ENCODE results near the gene HSFX2.
"Not testable (repeated sequence)": the region's sequence is repeated elsewhere in the genome, so short reads cannot be mapped to it uniquely, and the experiment has no call there.

The HSFX2 gene

DNA sequence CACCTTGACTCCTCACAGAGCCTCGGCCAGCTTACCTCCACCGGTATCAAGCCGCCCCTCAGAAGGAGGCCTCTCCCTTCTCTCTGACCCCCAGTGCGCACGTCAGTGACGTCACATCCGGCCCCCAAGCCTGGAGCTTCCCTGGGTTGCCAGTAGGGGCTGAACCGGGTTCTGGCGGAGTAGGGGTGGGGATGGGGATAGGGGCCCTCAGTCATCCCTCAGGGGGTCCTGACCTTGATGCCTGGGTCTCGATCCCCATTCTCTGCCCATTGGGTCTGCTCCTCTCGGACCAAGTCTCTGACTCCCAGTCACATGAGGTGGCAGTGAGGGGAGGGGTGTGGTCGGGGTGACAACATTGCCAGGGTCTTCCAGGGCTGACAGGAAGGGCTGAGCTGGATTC, 7.8 kb downstream of the HSFX2 start, which contains the start of gene MAGEA9B:
MAGEA9B (minus strand) TSS at position 101 of the 400 bp plus-strand sequence. CDS start 4,280 bp downstream, outside the sequence.
- DNase-seq = not testable (repeated sequence)

GRCh38 chrX:149585631-149586030, 9.5 kb downstream of the HSFX2 start:
- not testable (repeated sequence) for DNase-seq

- not testable (repeated sequence) for DNase-seq
These were observed 21.7 kb downstream of the HSFX2 start for GRCh38 chrX:149573456-149573855.

- no peak for DNase-seq
These were observed 22.4 kb downstream of the HSFX2 start for GRCh38 chrX:149572743-149573142.

DNA sequence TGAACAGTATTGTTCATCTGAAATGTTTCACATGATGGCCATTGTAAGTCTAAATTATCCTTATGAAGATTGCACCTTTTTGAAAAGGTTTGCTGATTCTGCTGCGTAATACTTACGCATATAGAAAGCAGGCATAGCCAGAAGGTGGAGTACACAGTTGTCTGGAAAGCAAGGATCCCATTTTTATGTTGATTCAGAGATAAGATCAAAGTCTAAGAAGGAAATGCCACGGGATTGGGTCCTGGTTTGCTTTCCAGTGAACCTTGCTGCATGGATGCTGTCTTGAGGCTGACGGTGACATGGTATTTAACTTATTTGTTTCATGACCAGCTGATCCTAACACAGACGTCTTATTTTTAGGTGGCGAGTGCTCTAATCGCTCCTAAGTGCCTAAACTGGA, 23.3 kb downstream of the HSFX2 start:
- DNase-seq = no peak

GRCh38 chrX:149570668-149571067, 24.4 kb downstream of the HSFX2 start:
- no peak for DNase-seq

- no peak for DNase-seq
These were observed 25.3 kb downstream of the HSFX2 start for GRCh38 chrX:149569770-149570169.

DNA sequence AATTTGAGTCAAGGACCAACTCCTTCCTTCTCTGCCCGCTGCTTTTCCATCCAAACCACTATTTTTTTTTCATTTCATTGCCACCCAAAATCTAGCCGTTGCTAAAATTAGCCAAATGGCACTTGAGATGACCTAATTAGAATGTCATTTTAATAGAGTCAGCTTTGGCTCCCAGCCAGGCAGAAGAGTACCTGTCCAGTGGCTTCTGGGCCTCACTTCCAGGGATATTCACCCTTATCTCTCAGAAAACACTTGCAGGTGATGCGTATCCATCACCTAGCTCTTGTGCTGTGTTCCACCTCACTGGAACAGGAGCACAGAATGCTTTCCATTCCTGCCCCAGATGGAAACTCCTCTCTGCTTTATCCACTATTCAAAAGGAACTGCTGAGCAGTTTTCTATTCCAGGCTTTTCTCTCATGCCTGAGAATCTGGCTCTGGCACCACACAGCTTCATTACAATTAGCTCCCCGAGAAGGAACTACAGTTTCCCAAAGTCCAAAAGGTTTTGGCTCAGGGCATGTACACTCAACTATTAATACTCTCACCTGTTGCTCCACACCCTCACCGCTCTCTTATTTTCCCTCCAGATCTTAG, 26.3 kb downstream of the HSFX2 start:
- DNase-seq = no peak

GRCh38 chrX:149567621-149568417, 27.3 kb downstream of the HSFX2 start:
- no peak for DNase-seq

GRCh38 chrX:149563359-149563758, 31.8 kb downstream of the HSFX2 start:
- DNase-seq = no peak

GRCh38 chrX:149555251-149555650, 39.9 kb downstream of the HSFX2 start:
- not testable (repeated sequence) for DNase-seq

DNA sequence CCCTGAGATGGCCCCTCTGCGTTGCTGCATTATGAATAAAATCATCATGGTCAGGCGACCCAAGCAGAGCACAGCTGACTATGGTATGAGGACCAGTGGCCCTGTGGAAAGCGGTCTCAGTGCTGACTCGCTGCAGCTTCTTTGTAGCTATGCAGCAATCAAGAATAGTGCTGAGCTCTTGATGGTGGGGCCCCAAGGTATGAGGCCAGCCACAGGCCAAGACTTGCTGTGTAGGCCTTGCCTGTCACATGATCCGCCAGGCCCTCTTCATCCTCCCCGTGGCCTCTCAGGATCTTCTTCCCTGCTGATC, 43.2 kb downstream of the HSFX2 start:
- DNase-seq = not testable (repeated sequence)

GRCh38 chrX:149551245-149551938, 43.7 kb downstream of the HSFX2 start:
- not testable (repeated sequence) for DNase-seq

DNA sequence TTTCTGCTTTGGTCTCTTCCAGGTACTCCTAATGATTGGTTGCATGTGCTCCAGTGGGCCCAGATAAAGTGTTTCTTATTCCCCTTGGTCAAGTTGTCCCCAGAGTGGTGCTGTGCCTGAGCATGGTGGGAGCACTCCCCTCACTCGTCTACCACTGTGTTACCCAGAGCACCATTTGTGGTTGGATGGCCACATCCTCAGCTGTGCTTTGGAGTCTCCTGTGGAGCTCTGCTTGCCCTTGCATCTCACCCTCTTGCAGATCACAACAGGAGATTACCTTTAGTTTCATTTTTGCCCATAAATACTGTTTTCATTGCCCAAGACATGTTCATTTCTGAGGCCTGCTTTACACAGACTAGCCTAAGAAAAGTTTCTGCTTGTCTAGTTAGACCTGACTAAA, 44.7 kb downstream of the HSFX2 start:
- DNase-seq = not testable (repeated sequence)

DNA sequence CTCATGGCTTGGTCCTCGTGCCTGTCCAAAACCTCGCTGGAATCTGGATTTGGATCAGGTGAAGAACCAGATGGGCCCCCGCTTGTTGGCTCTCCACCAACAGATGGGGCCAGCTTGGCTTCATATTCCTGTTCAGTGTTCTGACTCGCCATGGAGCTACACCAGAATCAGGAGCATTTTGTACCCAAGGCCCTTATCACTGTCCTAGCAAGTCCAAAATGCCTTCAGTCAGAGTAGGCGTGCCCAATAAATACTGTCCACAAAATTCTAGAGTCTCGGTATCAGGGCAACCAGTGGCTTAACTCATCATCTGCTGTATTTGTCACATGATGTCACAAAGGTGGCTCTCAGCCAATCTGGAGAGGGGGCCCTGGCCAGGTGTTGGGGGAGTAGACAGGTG, 45.4 kb downstream of the HSFX2 start, which contains the start of gene HSFX3:
HSFX3 (minus strand) TSS at position 224 of the 400 bp plus-strand sequence; CDS start at position 152, 72 bp downstream.
- not testable (repeated sequence) for DNase-seq

DNA sequence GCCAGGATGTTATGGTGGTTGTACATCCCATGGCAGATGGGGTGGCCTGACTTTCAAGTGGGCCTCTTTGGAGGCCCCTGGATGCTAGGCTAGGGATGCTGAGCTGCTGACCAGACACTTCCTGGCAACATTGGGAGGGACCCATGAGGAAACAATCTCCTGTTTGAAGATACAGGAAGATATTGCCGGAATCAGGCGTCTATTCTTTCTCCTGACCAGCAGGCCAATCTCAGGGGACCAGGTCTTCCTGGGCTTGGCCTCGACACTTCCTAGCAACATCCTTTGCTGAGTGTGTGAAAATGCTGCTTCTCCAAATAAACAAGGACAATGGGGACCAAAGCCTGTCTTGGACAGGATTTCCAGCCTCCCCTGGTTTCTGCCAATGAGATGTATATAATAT, 47.3 kb downstream of the HSFX2 start:
- DNase-seq = not testable (repeated sequence)

- DNase-seq = not testable (repeated sequence)
These were observed 48.2 kb downstream of the HSFX2 start for GRCh38 chrX:149546962-149547361.

- not testable (repeated sequence) for DNase-seq
These were observed 49.3 kb downstream of the HSFX2 start for GRCh38 chrX:149545545-149546543.
